Suppressor macrophage (primary cell): Measurements from ENCODE around the gene ELANE.
A peak's percentile ranks its signal among the peaks of the same experiment; 100 is the strongest.

Source experiments
- DNase-seq, 4 experiments: peaks; one replicate each; pipeline ENCODE4 v3.0.0-alpha.2; 2020 to 2022
- total RNA-seq, 17 experiments: gene quantifications; one replicate each; lab custom pipeline; 2026; ENCODE audit warnings: mixed read lengths in 6 of 17, inconsistent platforms in 3 of 17; lab: John Stamatoyannopoulos, UW

ELANE gene
- total RNA-seq, result 0 to 0.66 (median 0) reads per million in 17 experiments

DNA sequence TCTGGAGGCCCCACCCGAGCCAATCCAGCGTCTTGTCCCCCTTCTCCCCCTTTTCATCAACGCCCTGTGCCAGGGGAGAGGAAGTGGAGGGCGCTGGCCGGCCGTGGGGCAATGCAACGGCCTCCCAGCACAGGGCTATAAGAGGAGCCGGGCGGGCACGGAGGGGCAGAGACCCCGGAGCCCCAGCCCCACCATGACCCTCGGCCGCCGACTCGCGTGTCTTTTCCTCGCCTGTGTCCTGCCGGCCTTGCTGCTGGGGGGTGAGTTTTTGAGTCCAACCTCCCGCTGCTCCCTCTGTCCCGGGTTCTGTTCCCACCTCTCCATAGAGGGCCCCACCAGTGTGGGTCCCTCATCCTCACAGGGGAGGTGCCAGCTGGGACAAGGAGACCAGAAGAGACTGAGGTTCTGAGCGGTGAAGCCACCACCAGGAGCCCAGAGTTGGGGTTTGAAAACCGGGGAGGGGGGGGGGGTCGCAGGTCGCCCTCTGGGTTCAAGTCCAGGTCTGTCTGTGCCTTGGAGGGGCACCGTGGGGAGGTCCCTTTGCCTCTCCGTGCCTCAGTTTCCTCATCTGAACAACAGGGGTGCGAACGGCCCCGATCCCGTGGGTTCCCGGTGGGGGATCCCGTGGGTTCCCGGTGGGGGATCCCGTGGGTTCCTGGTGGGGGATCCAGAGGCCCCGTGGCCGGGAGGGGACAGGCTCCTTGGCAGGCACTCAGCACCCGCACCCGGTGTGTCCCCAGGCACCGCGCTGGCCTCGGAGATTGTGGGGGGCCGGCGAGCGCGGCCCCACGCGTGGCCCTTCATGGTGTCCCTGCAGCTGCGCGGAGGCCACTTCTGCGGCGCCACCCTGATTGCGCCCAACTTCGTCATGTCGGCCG lies at the start of gene ELANE:
ELANE (plus strand) TSS at position 168 of the 878 bp plus-strand sequence; CDS start at position 194, 26 bp downstream.
- DNase-seq, result peak in 1 of 4 experiments; percentile 47

DNA sequence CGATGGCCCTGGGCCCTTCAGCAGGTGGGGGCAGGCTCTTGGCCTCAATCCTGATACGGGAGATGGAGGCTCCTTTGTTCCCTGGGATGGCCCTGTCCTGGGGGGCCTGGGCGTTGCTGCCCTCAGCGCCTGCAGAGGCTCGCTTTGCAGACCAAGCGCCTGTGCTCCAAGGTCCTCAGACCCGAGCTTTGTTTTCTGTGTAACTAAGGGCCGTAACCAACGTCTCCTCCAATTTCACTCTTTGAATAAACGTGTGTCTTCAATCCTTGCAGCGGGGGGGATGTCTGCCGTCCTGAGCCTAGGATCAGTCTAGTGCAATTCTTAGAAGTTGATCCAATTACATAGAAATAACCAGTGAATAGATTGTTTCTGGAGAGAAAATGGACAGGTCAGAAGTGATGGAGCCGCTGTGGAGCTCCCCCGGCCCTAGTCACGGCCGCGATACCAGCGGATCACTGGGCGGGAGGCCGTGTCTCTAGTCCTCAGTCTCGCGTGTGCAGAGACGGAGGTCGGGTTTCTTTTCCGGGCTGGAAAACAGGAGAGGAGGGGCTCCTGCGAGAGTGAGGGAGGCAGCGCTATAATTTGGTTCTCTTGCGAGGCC lies 49.5 kb upstream of the ELANE start:
- no peak for DNase-seq

DNA sequence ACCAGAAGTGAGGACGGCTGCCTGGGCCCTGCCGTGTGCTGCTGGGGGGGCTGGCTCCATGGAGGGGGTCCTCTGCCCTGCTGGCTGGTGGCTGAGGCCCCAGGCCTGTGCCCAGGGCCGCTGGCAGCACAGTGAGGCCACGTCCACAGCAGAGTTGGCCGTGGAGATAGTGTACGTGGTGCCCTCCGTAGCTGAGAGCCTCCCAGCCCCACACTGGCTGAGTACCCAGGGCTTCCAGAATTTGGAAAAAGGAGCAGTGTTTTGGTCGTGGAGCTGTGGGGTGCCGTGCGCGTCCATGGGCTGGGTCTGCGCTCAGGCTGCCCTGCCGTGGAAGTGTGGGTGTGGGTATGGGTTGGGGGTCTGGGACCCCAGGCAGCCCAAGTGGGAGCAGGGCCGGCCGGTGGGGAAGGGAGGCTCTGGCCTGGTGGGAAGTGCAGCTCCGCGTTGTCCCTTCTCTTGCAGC lies 49.0 kb upstream of the ELANE start:
- no peak for DNase-seq

DNA sequence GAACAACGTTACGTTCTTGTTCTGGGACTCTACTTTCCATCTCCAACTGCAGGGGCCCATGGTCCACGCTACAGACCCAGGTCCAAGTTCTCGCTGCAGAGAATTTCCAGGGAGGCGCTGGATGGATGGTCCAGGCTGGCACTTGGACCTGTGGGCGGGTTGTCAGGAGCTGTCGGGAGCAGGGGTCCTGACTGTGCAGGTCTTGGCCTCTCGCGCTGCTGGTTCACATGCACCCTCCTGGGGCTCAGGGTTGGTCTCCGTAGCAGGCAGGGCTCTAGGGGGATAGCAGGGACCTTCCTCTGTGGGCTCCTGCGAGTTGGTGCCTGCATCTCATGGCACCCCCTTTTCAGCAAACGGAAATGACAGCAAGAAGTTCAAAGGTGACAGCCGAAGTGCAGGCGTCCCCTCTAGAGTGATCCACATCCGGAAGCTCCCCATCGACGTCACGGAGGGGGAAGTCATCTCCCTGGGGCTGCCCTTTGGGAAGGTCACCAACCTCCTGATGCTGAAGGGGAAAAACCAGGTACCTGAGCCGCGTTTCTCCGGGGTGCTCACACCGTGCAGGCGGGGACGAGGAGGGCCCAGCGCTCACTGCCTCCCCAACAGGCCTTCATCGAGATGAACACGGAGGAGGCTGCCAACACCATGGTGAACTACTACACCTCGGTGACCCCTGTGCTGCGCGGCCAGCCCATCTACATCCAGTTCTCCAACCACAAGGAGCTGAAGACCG lies 48.3 kb upstream of the ELANE start:
- no peak for DNase-seq

DNA sequence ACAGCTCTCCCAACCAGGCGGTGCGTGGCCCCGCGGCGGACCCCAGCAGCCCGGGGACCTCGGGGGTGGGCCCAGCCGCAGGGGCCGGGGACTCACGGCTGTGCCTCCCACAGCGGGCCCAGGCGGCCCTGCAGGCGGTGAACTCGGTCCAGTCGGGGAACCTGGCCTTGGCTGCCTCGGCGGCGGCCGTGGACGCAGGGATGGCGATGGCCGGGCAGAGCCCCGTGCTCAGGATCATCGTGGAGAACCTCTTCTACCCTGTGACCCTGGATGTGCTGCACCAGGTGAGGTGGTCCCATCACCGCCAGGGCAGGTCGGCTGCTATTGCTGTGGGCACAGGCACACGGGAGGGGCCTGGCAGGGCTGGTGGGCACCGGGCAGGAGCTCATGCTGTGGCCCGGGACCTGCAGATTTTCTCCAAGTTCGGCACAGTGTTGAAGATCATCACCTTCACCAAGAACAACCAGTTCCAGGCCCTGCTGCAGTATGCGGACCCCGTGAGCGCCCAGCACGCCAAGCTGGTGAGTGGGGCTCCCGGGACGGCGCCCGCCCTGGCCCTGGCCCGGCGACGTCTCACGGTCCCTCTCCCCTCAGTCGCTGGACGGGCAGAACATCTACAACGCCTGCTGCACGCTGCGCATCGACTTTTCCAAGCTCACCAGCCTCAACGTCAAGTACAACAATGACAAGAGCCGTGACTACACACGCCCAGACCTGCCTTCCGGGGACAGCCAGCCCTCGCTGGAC lies 47.5 kb upstream of the ELANE start:
- no peak for DNase-seq

DNA sequence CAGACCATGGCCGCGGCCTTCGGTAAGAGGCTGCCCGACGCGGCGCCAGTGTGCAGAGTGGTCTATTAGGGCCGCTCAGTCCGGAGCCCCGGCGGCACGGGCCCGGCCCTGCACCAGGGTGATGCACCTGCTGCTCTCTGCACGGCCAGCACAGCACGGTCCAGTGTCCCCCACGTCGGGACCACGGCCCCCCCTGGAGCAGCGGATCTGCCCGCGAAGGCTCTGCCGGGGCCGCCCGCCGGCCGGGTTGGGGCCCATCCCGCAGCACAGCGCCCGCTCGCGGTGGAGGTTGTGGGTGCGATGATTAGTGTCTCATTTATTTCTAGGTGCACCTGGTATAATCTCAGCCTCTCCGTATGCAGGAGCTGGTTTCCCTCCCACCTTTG lies 46.9 kb upstream of the ELANE start:
- no peak for DNase-seq

DNA sequence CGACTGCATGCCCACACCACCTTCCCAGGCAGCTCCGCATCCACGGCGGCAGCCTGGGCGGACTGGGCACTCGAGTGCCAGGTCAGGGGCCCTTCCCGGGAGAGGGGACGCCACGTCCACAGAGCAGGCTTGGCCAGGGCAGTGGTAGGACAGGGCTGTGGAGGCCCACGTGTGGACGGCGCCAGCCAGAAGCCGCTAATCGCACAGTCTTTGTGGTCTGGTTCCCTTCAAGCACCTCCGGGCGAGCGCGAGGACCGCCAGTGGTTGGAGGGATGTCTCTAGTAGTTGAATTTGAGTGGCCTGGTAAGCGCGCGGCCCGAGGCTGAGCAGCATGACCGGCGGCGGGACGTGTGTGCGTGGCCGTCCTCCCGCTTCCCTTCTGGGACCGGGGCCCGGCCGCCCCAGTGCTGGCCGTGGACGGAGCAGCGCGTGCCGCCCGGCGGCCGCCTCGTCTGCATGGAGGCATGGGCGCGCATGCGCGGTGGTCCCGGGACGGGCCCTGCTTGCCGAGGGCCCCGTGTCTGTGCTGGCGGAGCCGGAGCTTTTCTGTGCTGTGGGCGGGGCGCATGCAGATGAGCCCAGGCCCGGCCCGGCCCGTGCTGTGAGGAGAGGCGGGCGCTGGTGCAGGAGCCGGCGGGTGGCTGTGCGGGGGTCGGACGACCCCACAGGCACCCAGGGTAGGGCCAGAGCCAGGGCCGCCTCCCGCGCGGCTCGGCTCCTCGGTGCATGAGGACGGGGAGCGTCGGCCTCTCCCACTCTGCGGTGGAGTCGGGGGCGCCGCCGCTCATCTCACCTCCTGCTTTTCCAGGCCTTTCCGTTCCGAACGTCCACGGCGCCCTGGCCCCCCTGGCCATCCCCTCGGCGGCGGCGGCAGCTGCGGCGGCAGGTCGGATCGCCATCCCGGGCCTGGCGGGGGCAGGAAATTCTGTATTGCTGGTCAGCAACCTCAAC lies 46.2 kb upstream of the ELANE start:
- no peak for DNase-seq

DNA sequence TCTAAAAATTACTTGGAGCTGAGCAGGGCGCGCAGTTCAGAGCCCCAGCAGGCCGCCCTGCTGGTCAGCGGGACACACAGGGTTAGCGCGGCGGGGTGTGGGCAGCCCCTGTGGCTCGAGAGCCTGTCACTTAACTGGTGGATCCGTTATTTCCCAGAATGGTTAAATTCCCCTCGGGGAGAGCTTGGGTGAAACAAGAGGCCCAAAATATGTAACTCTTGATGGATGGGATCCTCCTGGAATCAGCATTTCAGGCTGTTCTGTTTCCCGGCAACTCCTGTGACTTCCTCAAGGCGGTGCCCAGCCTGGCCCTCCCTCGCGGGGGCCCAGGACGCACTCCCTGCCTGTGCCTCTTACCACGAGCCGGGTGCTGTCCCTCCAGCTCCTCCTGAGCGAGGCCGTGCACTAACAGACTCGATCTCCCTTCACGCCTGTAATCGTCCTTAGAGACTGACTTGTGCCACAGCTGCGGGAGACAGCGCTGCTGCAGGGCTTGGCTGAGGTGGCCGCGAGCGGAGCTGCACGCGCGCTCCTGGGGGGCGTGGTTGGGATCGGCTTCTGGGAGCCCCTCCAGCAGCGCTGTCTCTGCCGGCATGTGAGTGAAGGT lies 45.2 kb upstream of the ELANE start:
- DNase-seq, result no peak

DNA sequence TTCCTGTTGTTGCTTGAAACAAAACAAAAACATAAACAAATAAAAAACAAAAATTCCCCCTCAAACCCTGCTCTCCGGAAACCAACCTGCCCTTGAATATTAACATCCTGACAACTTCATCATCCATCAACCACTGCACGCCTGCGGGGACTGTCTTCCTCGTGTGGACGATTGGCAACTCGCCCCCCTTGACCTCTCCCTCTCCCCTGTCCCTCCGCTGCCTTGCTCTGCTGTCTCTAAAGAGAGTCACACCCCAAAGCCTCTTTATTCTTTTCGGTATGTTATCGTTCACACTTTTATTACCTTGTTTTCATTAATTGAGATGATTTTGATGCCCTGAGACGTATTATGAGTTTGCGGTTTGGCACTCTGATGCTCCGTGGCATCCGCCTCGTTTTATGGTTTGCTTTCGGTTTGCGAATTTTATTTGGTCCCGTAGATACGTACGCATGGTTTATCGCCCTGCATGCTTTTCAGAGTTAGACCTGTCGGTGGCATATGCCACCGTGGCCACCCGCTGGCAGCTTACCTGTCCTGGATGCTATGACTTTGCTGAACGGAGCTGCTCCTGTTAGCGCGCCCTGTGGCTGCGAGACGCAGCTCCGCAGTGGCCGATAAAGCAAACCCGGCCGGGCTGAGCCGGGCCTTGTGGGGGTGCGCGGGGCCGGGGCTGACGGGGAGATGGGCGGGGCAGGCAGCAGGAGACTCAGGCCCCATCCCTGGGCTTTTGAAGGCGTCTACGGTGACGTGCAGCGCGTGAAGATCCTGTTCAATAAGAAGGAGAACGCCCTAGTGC lies 44.3 kb upstream of the ELANE start:
- DNase-seq, result no peak

DNA sequence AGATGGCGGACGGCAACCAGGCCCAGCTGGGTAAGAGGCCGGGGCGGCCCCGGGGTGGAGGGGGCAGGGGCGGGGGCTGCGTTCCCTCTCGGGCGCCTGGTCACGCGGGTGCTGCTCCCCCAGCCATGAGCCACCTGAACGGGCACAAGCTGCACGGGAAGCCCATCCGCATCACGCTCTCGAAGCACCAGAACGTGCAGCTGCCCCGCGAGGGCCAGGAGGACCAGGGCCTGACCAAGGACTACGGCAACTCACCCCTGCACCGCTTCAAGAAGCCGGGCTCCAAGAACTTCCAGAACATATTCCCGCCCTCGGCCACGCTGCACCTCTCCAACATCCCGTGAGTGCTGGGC lies 43.7 kb upstream of the ELANE start:
- DNase-seq, result no peak

DNA sequence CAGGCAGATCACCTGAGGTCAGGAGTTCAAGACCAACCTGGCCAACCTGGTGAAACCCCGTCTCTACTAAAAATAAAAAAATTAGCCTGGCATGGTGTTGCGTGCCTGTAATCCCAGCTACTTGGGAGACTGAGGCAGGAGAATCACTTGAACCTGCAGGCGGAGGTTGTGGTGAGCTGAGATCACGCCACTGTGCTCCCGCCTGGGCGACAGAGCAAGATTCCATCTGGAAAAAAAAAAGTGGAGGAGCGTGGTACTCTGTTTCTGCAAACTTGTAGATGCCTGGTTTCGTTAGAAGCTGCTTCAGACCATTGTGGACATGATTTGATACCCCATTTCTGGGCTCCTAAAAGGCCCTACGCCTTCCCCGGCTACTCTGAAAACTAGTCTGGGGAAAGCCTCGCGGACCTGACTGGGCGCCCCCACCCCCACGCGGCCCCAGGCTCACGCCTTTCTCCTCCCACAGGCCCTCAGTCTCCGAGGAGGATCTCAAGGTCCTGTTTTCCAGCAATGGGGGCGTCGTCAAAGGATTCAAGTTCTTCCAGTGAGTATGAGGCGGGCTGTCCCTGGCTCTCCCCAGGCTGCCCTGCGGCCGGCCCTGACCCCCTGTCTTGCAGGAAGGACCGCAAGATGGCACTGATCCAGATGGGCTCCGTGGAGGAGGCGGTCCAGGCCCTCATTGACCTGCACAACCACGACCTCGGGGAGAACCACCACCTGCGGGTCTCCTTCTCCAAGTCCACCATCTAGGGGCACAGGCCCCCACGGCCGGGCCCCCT lies 41.8 kb upstream of the ELANE start:
- DNase-seq, result no peak

DNA sequence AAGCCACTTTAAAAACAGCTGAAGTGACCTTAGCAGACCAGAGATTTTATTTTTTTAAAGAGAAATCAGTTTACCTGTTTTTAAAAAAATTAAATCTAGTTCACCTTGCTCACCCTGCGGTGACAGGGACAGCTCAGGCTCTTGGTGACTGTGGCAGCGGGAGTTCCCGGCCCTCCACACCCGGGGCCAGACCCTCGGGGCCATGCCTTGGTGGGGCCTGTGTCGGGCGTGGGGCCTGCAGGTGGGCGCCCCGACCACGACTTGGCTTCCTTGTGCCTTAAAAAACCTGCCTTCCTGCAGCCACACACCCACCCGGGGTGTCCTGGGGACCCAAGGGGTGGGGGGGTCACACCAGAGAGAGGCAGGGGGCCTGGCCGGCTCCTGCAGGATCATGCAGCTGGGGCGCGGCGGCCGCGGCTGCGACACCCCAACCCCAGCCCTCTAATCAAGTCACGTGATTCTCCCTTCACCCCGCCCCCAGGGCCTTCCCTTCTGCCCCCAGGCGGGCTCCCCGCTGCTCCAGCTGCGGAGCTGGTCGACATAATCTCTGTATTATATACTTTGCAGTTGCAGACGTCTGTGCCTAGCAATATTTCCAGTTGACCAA lies 41.1 kb upstream of the ELANE start:
- DNase-seq, result no peak

DNA sequence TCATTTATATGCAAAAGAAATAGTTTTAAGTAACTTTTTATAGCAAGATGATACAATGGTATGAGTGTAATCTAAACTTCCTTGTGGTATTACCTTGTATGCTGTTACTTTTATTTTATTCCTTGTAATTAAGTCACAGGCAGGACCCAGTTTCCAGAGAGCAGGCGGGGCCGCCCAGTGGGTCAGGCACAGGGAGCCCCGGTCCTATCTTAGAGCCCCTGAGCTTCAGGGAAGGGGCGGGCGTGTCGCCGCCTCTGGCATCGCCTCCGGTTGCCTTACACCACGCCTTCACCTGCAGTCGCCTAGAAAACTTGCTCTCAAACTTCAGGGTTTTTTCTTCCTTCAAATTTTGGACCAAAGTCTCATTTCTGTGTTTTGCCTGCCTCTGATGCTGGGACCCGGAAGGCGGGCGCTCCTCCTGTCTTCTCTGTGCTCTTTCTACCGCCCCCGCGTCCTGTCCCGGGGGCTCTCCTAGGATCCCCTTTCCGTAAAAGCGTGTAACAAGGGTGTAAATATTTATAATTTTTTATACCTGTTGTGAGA lies 40.5 kb upstream of the ELANE start:
- no peak for DNase-seq

DNA sequence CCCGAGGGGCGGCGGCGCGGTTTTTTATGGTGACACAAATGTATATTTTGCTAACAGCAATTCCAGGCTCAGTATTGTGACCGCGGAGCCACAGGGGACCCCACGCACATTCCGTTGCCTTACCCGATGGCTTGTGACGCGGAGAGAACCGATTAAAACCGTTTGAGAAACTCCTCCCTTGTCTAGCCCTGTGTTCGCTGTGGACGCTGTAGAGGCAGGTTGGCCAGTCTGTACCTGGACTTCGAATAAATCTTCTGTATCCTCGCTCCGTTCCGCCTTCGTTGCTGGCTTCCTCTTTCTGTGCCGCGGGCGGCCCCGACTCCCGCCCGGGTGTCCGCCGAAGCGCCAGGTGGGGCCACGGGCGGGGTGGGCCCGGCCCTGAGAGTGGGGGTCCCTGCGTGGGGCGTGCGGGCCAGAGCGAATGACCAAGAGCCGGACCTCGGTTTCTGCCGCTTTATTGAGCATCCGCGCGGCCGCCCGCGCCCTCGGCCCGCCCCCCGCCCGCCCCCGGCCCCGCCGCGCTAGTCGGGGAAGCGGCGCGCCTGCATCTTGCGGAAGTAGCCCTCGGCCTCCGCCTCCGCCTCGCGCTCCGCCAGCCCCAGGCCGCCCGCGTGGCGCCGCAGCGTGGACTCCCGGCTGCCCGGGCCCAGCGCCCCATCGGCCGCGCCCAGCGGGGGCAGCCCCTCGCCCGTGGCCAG lies 39.9 kb upstream of the ELANE start:
- peak in 1 of 4 experiments; percentile 23 for DNase-seq

DNA sequence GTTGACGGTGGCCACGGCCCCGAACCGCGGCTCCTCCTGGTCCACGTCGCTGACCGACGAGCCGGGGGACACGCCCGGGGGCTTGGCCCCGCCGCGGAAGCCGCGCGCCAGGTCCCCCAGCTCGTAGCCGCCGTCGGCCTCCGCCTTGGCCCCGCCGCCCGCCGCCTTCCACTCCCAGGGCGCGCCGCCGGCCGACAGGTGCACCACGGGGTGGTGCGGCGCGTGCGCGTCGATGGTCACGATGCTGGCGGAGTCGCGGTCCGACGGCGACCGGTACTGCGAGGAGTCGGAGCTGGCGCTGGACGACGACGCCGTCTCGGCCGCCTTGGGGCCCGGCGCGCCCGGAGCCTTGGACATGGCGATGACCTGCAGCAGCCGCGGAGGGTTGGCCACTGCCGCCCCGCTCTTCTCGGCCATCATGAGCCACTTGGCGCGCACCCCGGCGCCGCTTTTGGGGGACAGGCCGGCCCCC lies 39.3 kb upstream of the ELANE start:
- no peak for DNase-seq

DNA sequence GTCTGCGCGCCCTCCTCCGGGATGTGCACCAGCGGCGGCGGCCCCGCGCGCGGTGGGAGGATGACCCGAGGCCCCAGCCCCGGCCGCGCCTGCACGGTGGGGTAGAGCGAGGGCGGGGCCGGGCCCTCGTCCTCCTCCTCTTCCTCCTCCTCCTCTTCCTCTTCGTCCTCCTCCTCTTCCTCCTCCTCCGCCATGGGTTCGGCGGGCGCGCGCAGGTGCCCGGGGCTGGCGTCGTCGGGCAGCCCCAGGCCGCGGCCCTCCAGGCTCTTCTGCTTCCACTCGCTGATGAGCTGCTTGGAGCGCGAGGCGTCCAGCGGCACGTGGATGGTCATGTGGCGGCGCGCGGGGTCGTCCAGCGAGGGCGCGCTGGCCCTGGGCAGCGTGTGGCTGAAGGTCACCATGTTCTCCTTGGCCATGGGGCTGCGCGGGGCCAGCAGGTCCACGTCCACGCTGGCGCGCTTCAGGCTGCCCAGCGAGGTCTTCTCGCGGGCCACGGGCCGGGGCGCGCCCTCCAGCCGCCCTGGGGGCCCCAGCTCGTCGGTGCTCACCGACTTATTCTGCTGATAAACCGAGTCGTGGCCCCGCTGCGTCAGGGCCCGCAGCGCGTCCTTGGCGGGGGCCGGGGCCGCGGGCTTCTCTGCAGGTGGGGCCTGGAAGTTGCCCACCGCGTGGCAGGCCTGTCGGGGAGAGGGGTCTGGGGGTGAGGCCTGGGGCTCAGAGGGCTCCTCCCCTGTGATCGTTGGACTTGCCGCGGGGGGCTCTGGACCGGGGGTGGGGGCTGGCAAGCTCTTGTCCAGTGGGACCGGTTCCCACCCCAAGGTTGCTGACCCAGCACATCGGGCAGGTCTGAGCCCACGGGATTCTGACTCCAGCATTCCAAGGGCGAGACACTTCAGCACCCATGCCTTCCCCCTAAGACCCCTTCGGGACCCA lies 38.6 kb upstream of the ELANE start:
- no peak for DNase-seq
